NCI-H2107 (cell line): Measurements from ENCODE around the gene APOLD1.
"Not testable (repeated sequence)": the region's sequence is repeated elsewhere in the genome, so short reads cannot be mapped to it uniquely, and the experiment has no call there.

Experiments
- DNase-seq: peaks from one replicate; lab custom pipeline; 2025; lab: John Stamatoyannopoulos, UW

Gene APOLD1

DNA sequence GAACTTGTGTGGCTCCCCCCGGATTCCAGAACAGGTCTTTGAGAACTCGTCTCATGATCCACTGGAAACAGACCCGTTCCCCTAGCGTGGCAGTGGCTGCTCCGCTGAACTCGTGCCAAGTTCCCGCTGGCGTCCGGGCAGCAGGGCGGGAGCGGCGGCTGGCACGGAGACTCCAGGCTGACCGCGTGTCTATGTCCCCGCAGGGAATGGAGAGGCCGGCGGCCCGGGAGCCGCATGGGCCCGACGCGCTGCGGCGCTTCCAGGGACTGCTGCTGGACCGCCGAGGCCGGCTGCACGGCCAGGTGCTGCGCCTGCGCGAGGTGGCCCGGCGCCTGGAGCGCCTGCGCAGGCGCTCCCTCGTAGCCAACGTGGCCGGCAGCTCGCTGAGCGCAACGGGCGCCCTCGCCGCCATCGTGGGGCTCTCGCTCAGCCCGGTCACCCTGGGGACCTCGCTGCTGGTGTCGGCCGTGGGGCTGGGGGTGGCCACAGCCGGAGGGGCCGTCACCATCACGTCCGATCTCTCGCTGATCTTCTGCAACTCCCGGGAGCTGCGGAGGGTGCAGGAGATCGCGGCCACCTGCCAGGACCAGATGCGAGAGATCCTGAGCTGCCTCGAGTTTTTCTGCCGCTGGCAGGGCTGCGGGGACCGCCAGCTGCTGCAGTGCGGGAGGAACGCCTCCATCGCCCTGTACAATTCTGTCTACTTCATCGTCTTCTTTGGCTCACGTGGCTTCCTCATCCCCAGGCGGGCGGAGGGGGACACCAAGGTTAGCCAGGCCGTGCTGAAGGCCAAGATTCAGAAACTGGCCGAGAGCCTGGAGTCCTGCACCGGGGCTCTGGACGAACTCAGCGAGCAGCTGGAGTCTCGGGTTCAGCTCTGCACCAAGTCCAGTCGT lies 1.5 kb downstream of the APOLD1 start:
- peak; percentile 61 for DNase-seq

DNA sequence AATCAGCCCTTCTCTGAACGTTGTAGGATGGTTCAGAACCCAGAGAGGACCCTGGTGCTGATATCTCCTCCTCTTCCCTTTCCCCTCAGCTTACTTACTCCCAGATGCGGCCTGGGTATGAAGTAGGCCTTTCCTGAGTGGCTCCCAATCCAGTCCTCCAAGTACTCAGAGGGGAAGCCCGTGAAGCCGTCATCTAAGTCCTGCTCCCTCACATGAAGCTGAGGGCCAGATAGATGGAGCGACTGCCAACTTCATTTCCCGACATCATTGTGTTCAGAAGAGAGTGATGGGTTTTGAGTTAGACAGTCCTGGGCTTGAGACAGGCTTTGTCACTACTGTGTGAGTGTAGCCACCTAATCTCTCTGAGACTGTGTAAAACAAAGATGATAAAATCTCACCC lies 2.7 kb downstream of the APOLD1 start:
- no peak for DNase-seq

DNA sequence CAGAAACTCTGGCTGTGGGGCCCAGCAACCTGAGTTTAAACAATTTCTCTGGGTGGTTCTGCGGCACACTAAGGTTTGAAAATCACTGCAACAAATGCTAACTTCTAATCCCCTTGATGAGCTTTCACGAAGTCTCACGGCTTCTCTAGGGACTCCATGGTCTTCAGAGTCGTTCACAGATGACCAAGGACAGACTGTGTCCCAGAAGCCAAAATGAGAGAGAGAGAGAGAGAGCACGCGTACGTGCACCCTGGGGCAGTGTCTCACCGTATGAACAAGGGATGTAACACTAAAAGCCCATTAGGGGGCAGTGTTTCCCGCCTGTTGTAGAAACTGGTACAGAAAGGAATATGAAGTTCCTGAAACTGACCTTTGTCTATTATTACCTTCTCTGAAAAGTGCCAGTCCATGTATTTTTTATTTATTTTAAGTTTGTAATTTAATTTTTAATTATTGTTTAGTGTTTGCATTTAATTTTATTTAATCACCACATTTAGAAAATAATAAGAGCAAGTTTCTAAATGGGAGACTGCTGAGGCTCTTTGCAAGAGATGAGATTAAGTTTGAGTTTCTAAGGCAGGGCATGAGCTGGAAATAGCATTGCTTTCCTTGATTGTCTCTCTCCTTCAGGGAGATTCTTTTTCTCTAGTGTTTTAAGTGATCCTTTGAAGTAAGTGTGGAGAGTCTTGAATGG lies 3.4 kb downstream of the APOLD1 start:
- DNase-seq, result peak; percentile 74

DNA sequence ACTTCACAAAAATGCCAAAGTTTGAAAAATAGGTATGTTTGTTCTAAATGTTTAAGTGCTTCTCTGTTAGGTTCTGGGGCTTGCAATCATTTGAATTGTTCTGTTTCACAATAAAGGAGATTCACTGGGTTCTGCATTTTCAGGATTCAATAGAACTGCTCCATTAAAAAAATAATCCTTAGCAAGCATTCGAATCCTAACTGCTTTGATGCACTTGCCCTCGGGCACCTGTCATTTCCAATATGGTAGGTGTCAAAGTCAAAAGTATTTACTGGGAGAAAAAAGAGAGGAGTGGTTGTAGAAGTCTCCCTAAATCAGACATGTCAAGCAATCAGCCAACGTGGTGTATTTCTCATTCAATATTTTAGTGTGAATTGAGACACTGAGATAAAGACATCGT lies 5.5 kb downstream of the APOLD1 start:
- no peak for DNase-seq

DNA sequence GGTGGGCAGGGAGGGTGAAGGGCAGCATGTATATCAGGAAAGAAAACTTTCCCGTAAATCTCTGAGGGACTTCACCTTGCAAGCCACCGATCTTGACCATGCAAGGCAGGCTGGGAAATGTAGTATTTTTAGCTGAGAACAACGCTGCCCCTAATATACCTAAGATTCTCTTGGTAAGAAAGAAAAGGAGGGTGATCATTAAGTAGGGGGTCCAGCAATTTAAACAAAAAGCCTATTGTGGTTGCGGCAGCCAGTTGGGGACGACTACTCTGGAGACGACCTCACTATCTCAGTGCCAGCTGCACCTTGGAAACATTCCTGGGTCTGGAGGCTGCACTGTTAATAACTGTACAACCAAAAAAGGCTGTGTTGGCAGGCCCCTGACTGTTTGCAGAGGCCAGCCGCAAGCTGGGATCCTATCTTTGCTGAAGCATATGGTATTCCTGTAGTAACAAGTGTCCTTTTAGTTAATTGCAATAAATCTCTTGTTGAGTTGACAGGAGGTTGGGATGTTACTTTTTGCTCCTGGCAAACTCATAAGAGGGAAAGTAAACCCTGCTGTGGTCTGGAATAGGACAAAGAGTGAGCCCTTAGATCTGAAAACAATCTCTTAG lies 6.4 kb downstream of the APOLD1 start:
- DNase-seq, result no peak

DNA sequence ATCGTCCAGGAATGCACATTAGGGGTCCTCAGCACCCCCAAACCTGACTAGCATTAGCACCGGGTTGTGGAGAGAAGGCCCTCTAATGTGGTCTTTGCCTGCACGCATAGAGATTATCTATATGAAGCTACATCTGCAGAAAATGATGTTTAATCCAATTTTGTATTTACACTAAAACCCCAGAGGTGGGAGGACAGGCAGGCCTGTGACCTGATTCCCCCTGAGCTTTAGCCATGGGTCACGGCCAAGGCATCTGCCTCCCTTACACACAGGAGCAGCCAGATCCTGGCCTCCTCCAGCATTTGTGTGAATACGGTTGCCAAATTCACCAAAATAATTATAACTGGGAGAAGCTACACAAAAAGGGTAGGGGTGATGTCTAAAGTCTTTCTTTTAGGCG lies 7.0 kb downstream of the APOLD1 start:
- no peak for DNase-seq

DNA sequence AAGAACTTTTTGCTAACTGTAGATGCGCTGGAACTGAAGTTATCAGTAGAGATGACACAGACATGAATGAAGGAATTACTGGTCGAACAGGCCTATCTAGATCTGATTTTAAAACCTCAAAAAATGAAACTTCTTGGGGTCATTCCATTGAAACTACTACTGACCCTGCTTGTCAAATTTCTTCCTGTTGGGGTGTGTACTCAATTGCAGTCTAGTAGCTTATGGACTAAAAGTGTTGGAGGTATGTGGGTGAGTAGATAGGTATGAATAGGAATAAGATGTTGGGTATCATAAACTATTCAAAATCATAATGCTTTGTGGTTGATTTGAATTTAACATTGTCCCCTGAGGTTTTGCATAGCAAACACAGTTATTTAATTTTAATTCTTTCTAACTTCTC lies 9.2 kb downstream of the APOLD1 start:
- DNase-seq, result no peak

DNA sequence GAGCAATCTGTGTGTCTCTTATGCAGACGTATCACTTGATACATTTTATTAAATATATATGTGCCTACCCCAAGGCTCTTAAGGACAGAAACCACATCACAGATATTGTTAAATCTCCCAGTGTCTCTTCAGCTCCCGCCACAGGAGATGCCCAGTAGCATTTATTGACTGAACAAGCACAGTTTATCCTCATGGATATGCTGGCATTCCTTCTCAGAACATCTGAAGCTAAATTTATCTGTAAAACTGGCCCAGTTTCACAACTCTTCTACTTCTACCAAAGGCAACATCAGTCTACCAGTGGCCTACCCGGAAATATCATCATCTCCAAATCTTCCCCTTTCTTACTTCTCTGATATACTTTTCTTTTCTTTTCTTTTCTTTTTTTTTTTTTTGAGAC lies 10.7 kb downstream of the APOLD1 start:
- DNase-seq, result no peak

DNA sequence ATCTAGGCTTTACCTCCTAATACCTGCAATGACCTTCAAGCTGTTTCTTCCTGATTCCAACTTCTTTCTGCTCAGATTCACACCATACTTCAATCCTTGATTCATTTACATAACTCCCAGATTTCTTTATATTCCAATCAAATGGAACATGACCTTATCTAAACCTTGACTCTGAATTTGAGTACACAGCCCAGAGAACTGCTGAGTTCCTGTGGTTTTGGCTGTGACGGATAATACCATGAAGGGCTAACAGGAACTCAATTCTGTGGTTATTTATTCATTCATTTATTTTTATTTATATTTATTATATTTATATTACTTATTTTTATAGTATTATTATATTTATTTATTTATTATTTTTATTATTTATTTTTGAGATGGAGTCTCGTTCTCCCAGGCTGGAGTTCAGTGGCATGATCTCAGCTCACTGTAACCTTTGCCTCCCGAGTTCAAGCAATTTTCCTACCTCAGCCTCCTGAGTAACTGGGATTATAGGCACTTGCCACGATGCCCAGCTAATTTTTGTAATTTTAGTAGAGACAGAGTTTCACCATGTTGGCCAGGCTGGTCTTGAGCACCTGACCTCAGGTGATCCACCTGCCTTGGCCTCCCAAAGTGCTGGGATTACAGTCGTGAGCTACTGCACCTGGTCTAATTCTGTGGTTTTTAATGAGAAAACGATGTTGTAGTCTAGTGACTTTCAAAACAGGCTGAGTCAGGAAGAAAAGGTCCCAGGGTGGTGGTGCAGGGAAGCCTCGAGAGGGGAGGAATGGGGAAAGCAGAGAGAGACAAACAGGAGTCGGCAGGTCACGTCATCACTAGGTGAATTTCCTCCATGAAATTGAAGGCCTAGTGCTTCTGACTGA lies 11.7 kb downstream of the APOLD1 start:
- no peak for DNase-seq

DNA sequence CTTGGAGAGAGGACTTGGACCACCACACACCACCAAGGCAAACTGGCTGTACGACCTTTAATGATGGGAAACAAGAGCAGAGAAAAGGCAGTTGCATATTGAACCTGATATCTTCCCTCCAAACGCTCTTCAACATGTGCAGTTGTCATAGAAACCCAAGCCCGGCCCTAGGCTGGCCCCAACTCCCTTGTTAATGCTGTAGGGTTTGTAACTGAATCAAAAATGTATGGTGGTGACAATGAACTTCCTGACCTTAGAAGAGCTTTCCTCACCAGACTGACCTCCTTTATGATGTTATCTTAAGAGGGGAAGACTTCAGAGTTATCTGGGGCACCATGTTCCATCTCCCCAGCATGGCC lies 12.3 kb downstream of the APOLD1 start:
- no peak for DNase-seq

DNA sequence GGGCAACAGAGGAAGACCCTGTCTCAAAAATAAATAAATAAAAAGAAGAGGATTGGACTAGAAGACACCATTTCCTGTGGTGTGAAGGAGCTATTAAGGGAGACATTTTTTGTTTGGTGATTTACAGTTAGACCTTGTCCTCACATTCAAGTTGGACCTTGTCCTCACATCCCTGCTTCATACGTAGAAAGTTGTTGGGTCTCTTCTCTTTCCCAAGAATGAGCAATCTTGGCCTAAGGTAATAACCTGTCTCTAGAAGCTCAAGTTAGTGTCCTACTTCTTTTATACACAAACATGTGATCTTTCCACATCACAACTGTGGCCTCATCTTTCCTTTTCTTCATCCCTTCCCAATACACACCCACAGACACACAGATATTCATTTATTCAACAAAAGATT lies 13.0 kb downstream of the APOLD1 start:
- DNase-seq, result no peak

DNA sequence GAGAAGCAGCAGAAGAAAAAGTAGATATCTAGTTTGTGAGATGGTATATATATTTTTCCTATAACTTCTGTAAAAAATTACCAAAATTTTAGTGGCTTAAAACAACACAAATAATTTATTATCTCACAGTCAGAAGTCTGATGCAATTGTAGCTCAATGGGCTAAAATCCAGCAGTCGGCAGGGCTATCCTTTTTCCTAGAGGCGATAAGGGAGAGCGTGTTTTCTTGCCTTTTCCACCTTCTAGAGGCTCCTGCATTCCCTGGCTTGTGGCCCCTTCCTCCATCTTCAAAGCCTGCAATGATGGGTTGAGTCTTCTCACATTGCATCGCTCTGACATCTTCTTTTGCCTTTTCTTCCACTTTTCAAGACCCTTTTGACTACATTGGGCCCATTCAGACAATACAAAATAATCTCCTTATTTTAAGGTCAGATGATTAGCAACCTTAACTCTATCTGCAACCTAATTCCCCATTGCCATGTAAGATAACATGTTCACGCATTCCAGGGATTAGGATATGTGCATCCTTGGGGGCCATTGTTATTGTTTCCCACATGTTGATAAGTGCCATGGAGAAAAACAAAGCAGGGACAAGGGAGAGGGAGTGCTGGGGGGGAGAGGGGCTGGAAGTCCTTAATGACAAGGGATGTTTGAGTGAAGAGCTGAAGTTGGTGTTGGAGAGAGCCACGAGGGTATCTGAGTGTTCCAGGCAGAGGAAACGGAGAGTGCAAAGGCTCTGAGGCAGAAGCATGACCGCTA lies 13.9 kb downstream of the APOLD1 start:
- DNase-seq, result no peak

DNA sequence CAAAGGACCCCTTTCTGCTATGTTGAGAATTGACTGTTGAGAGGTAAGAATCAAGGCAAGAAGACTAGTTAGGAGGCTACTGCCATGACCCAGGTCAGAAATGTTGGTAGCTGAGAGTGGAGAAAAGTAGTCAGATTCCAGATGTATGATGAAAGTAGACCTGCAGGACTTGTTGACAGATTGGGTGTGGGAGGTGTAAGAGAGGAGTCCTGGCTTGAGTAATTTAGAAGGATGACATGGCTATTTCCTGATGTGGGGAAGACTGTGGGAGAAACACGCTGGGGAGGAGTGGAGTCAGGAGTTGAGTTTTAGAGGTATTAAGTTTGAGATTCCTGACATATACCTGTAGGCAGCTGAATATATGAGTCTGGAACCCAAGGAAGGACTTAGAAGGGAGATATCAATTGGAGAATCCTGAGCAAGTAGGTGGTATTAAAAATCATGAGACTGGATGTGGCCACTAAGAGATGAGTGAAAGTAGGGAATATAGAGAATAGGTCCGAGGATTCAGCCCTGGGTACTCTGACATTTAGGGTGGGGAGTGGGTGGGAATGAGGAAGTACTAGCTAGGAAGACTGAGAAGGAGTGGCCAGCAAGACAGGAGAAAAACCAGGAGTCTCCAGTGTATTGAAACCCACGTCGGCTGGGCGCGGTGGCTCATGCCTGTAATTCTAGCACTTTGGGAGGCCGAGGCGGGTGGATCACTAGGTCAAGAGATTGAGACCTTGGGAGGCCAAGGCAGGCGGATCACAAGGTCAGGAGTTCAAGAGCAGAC lies 15.1 kb downstream of the APOLD1 start:
- no peak for DNase-seq

DNA sequence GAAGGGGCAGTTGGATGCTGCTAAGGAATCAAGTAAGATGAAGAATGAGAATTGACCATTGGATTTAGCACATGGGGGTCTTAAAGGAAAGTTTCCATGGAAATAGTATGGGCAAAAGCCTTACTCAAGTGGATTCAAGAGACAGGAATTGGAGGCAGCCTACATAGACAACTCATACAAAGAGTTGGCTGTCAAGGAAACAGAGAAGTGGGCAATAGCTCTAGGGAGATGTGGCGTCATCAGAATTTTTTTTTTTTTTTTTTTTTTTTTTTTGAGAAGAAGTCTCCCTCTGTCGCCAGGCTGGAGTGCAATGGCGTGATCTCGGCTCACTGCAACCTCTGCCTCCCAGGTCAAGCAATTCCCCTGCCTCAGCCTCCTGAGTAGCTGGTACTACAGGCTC lies 16.2 kb downstream of the APOLD1 start:
- not testable (repeated sequence) for DNase-seq

DNA sequence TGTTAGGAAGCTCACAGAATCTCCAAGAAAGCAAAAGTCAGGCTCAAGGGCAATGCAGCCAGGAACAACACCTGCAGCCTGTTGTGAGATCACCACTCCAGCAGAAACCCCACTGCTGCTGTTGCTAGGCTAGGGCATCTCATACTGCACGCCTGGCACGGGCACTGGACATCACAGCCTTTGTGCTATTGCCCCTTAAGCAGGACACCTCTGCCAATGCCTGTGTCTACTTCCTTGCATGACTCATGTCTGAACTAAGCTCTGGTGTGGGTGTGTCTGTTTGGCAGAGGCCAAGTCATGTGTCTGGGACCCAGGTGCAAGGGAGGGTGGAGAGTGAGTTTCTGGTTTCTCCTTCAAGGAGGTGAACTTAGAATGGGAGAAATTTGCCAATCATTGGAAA lies 17.7 kb downstream of the APOLD1 start:
- DNase-seq, result peak; percentile 59

DNA sequence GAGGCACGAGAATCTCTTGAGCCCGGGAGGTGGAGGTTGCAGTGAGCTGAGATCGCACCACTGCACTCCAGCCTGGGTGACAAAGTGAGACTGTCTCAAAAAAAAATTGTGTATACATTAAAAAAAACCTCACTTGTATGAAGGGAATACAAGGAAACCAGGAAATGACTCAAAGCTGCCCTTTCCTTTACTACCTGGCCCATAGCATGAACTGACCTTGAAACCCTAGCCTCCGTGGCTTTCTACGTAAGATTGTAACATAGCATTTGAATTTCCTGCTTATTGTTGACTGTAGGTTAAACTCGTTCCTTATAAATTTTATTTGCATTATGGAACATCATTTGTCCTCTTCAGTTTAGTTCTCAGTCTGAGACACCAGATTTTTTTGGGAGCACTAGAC lies 18.6 kb downstream of the APOLD1 start:
- no peak for DNase-seq

DNA sequence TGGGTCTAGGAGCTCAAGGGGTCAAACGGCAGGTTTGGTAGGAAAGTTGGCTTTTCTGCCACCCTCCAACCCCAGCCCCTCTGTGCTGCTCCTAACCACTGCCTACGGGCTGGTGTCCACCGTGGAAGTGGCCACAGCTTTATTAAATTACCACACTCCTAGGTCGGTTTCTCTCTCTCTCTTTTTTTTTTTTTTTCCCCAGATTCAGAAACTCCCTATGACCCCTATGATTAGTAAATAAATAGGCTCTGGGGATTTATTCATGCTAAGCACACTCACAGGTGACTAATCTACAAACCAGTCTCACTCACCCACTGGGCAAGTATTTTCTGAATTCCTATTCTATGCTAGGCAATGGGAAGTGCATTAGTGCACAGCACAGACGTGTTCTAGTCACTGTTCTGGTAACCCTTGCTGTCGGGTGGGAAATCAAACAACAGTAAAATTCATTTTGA lies 19.0 kb downstream of the APOLD1 start:
- no peak for DNase-seq

DNA sequence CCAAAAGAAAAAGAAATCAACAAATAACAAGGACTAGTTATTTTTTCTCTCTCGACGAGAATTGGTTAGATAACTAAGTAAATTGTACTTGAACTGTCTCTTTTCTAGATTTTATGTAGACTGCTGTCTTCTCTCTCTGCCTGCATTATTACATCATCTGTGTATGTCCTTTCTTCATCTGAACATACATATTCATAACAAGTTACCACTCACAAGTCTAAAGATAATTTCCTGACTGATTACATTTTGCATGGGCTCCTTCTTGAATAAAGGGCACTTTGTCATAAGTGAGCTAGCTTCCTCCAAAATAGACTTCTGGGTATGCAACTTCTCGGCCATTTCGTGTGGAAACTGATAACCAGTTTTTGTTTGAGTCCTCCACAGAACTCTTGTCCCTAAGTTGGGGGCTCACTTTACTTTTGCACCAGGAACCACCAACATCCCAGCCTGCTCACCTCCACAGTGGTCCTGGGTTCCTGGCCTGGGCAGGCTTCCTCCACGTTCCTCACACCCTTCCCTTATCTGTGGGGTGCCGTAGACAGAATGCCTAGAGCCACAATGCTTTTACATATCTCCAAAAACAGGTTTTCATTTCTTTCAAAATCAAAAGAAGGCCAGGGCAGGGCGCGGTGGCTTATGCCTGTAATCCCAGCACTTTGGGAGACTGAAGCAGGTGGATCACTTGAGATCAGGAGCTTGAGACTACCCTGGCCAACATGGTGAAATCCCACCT lies 21.5 kb downstream of the APOLD1 start:
- DNase-seq, result no peak

DNA sequence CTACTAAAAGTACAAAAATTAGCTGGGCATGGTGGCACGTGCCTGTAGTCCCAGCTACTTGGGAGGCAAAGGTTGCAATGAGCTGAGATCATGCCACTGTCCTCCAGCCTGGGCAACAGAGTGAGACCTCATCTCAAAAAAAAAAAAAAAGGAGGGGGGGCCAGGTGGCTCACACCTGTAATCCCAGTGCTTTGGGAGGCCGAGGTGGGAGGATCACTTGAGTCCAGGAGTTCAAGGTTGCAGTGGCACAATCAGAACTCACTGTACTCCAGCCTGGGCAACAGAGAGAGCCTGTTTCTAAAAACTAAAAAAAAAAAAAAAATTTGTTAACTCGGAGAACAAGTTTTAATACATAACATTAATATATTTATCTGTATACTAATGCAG lies 22.1 kb downstream of the APOLD1 start:
- not testable (repeated sequence) for DNase-seq
